ENCODE measurements around the gene LAD1. TPM values are rescaled to one million over a fixed set of nuclear protein-coding genes. Genes with fewer than 3 reads are reported as not detected.

The LAD1 gene
- total RNA-seq, 1 experiment from 2014 or later = 0.34 TPM

DNA sequence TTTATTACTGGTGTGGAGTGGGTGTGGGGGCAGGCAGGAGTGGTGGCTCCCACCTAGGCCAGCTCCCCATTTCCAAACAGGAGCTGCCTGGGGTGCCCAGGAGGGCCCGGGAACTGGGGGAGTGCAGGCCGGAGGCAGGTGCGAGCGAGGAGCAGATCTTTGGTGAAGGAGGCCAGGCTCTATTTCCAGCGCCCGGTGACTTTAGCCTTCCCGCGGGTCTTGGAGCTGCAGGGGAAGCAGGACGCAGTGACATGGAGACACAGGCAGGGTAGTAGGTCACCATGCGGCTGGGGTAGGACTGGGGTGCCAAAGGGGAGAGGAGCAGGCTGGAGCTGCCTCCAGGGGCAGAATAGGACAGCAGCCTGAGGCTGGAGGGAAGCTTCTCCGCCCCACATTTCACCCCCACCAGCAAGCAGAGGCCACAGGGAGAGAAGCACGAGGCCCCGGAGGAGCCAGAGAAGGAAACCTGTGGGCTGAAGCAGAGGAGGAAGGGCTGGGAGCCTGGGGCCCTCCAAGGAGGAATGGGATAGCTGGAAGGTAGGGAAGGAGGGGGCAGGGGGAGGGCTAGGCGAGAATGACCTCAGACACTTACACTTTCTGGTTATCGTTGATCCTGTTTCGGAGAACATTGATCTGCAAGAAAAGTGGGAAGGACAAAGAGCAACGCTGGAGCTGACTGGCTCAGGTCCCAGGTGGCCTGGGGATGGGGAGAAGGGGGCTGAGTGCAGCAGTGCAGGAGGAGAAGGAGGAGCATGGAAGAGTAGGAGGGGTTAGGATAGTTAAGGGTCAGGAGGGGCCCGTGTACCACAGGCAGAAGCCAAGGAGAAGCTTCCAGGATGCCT lies 39.9 kb downstream of the LAD1 start:
- DNase-seq (ENCODE audit: low read depth, low spot score) = no peak
- in situ Hi-C loops (cut with HindIII; ENCODE audit: low pct_unique_long_range_greater_than_20kb, low sequenced_read_pairs) = no loop called here

DNA sequence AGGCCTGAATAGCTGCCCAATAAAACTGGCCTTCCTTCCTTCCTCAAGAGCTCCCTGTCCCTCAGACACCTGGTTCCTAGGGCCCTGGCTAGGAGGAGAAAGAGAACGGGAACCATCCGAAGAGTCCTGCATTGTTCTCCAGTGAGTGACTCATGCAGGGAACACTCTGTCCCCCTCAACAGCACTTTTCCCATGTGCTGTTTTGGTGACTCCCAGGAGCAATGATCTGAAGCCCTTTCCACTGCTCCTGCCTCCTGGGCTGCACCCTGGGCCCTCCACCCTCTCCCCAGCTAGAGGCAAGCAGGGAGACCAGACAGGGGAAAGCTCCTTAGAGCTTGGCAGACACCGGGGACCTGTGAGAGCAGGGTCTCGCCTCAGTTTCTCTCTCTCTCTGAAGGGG lies 40.5 kb downstream of the LAD1 start:
- in situ Hi-C loops (cut with HindIII; ENCODE audit: low pct_unique_long_range_greater_than_20kb, low sequenced_read_pairs) = no loop called here
- no peak for DNase-seq (ENCODE audit: low read depth, low spot score)

DNA sequence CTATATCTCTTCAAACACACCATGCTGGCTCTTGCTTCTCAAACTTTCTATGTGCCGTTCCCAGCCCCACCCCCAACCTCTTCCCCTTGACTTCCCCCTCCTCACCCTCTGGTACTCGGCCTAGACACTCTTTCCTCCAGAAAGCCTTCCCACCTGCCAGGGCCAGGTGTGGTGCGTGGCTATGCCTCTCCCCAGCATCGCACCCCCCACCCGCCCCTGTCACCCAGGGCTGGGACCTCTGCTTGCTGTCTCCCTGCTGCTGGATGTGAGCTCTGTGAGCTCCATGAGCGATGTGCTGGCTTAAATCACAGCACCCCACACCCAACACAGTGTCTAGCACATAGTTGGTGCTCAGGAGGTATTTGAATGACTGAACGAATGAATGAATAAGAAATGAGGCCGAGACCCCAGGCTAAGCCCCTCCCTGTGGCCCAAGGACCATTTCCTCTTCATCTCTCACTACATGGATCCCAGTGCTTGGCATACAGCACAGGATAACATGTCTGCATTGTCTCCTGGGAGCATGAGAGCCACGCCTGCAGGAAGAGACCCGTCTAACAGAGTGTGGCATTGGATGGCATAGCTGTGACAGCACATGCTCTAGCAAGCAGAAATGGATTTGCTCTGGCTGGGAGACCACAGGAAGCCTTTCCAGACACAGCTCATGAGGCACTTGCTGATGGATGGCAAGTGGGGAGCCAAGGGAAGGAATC lies 41.3 kb downstream of the LAD1 start:
- no peak for DNase-seq (ENCODE audit: low read depth, low spot score)
- in situ Hi-C loops (cut with HindIII; ENCODE audit: low pct_unique_long_range_greater_than_20kb, low sequenced_read_pairs) = no loop called here

DNA sequence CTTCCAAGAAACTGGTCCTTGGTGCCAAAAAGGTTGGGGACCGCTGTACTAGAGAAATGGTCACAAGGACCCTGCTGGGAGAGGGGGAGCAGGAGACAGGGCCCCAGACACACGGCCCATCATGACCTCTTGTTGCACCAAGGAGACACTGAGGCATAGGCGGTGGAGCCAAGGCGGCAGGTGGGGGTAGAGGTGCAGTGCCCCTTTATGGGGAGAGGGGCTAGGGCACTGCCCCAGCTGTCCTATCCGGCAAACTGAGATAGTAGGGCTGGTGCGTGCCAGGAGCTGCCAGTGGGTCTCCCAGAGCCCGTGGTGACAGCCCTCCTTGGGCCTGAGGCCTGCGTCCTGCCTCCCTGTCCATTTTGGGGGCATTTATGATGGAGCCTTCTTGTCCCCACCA lies 41.9 kb downstream of the LAD1 start:
- no peak for DNase-seq (ENCODE audit: low read depth, low spot score)
- in situ Hi-C loops (cut with HindIII; ENCODE audit: low pct_unique_long_range_greater_than_20kb, low sequenced_read_pairs) = no loop called here

DNA sequence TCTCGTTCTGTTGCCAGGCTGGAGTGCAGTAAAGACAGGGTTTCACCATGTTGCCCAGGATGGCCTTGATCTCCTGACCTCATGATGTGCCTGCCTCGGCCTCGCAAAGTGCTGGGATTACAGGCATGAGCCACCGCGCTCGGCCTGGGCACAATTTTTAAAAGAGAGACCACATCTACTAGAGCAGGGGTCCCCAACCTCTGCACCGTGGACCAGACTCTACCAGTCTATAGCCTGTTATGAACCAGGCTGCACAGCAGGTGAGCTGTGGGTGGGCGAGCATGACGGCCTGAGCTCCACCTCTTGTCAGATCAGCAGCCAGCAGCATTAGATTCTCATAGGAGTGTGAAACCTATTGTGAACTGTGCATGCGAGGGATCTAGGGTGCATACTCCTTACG lies 42.4 kb downstream of the LAD1 start:
- no peak for DNase-seq (ENCODE audit: low read depth, low spot score)
- in situ Hi-C loops (cut with HindIII; ENCODE audit: low pct_unique_long_range_greater_than_20kb, low sequenced_read_pairs) = no loop called here

DNA sequence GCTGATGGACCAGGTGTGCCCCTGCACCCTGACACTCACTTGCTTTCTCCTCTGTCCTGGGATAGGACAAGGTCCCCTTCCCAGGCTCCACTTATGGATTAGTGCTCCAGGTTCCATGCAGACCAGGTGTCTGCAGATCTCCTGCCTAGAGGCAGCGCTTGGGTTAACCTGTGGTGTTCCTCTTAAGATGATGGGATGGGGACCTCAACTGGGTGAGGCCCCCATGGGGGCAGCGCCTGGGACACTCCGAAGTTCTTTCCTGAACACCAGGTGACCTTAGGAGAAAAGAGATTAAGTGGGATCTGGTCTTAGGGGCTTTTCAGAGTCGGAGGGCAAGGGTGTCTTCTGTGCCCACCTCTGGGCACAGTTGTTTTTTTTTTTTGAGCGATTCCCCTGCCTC lies 42.9 kb downstream of the LAD1 start:
- DNase-seq (ENCODE audit: low read depth, low spot score) = no peak
- in situ Hi-C loops (cut with HindIII; ENCODE audit: low pct_unique_long_range_greater_than_20kb, low sequenced_read_pairs) = no loop called here

DNA sequence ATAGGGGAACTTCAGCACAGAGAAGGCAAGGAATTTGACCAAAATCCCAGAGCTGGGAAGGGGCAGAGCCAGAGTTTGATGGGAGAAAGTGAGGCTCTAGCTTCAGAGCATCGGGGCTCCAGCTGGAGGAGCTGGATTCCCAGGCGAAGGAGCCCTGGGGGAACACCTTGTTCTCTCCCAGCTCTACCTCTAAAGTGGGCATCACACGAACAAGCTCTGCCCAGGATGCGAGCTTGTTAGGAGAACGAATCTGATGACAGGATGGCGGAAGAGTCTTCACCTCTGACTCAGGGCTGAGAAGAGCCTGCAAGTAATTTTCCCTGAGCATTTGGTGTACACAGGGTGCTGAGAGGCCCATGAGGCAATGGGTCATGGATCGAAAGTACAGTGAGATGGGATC lies 43.7 kb downstream of the LAD1 start:
- no peak for DNase-seq (ENCODE audit: low read depth, low spot score)
- in situ Hi-C loops (cut with HindIII; ENCODE audit: low pct_unique_long_range_greater_than_20kb, low sequenced_read_pairs) = no loop called here

DNA sequence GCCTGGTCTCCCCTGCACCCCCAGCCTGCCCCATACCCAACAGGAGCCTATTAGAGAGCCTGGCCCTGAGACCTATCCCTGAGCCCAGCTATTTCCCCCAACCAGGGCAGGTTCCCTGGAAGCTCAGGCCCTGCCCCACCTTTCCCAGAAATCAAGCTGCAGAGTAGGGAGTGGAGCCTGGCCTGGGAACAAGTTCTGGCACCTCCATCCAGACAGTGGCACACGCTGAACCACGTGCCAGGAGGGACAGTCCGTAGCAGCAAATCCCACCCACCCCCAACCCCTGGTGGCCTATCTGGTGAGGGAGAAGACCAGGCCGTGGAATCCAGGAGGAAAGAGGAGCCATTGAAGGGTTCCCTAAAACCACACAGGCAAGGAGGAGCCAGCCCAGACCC lies 44.2 kb downstream of the LAD1 start:
- in situ Hi-C loops (cut with HindIII; ENCODE audit: low pct_unique_long_range_greater_than_20kb, low sequenced_read_pairs) = no loop called here
- DNase-seq (ENCODE audit: low read depth, low spot score) = no peak

DNA sequence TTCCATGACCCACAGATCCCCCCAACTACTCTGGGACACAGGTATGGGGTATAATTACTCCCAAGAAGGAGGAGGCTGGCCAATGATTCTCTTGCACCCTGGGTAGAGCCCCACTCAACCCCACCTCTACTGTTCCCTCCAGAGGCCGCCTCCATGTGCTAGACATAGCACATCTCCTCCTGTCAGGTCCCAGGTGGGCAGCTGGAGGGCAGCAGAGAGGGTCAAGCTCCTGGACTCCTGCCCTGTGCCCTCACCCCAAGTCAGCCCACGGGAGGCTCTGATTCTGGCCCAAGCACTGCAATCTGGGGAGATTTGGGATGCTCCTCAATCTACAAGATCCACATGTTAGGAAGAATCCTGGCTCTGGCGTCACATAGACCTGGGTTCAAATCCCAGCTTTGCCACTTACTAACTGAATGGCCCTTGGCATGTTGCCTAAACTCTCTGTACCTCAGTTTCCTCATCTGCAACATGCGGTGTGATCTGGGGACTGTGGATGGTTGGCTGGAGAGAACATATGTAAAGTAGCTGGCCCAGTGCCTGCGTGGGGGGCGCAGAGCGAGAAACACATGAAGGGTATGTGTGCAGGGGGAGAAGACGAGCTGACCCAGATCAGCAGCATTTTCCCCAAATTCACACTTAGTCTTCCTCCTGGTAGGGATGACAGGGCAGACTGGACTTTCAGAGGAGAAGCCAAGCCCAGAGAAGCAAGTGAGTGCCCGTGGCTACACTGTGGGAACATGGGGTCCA lies 44.8 kb downstream of the LAD1 start:
- in situ Hi-C loops (cut with HindIII; ENCODE audit: low pct_unique_long_range_greater_than_20kb, low sequenced_read_pairs) = no loop called here

DNA sequence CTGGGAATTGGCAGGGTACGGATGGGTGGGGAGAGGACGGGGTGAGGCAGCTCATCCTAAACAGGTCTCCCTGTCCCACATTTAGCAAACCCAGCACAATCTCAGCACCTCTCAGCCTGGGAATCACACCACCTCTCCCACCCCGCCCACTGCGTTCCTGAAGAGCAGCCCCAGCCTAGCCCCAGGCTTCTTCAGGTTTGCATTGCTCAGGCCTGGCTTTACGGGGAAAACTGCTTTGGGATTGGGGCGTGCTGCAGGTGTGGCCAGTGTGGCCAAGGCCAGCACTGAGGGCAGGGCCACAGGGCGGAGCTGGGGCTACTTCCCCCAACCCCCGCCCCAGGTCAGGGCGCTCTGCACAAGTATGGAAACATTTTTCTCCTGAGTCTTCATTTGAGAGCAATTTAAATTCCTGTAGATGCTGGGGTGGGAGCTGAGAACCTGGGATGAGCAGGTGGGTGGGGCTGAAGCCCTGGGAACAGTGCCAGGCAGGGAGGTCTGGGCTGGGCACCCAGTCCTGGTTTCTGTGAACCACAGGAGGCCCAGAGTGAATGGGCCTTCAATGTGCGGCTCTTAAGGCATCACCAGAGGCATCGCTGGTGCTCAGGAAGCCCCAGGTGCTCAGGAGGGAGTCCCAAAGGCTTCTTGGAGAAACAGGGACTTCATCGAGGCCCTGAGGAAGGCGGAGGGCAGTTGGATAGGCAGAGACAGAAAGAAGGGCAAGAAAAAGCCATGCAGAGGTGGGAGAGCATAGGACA lies 45.8 kb downstream of the LAD1 start:
- in situ Hi-C loops (cut with HindIII; ENCODE audit: low pct_unique_long_range_greater_than_20kb, low sequenced_read_pairs) = no loop called here
- no peak for DNase-seq (ENCODE audit: low read depth, low spot score)

More for the DNA sequence above, 44.8 kb downstream of the LAD1 start:
- DNase-seq (ENCODE audit: low read depth, low spot score) = no peak

DNA sequence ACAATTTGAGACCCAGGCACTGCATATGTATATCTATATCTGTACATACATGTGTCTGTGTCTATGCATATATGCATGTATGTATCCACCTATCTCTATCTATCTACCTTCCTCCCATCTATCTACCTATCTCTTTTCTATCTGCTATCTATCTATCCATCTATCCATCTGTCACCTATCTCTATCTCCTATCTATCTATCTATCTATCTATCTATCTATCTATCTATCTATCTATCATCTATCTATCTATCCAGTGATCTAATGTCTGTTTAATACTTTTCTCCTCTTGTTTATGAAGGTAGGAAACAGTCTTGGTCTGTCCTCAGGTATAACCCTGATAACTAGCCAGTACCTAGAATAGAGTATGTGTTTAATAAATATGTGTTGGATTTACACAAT lies 47.5 kb downstream of the LAD1 start:
- in situ Hi-C loops (cut with HindIII; ENCODE audit: low pct_unique_long_range_greater_than_20kb, low sequenced_read_pairs) = no loop called here
- DNase-seq (ENCODE audit: low read depth, low spot score) = no peak

DNA sequence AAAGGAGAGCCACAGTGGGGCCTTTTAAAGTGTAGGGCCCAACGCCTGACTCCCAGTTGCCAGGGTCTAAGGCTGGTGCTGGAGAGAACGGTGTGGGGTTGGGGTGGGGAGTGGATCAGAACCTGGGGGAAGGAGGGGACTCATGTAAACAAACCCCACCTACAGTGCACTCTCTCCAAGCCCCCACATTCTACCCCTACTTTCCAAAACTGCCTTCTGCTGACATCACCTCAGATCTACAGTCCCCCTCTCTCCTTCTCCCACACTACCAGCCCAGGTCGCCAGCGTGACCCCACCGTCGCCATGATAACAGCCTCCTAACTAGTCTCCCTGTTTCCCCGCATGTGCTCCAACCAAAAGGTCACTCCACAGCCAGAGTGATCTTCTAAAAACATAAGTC lies 48.2 kb downstream of the LAD1 start:
- in situ Hi-C loops (cut with HindIII; ENCODE audit: low pct_unique_long_range_greater_than_20kb, low sequenced_read_pairs) = no loop called here
- no peak for DNase-seq (ENCODE audit: low read depth, low spot score)

DNA sequence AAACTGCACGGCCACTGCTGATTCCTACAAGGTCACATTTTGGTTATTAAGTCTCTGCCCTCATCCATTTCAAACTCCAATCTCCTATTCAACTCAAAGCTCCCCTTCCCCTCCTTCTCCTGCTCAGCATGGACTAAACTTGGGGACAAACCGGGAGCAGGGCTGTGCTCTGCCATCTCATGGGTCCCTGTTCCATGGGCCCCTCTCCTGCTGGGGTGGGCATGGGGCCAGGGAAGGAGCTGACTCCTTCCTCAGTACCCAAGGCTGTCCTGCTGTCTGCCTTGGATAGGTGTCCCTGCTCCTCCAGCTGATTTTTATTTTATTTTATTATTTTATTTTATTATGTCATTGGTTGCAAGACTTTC lies 48.8 kb downstream of the LAD1 start:
- DNase-seq (ENCODE audit: low read depth, low spot score) = no peak
- in situ Hi-C loops (cut with HindIII; ENCODE audit: low pct_unique_long_range_greater_than_20kb, low sequenced_read_pairs) = no loop called here

DNA sequence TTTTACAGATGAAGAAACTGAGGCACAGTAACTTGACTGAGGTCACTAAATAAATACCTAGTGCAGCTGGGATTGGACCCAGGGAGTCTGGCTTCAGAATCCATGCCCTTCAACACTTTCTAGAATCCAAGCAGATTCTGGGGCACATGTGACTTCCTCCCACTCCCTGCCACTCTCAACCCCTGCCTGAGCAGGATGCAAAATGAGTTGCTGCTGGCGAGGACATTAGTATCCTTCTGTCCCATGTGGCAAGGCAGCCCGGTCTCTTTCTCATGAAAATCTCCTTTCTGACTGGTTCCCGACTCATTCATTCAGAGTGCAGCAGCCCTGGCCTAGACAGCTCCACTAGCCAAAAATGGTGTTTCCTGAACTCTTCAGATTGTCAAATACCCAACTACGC lies 50.0 kb downstream of the LAD1 start:
- no peak for DNase-seq (ENCODE audit: low read depth, low spot score)
- in situ Hi-C loops (cut with HindIII; ENCODE audit: low pct_unique_long_range_greater_than_20kb, low sequenced_read_pairs) = no loop called here

DNA sequence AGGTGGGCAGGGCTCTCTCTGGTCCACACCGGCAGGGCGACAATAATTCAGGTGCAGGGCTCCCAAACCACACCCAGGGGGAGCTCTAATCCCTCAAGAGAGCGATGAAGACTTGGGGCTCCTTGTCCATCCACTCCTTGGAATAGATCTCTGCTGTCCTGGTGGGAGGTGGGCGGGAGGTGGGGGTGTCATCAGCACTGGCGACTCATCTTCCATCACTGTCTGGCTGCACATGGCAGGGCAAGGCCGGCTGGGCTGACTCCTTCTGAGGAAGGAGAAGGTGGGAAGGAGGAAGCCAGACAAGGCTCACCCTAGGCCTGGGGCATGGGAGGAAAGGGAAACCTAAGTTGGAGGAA lies 50.9 kb downstream of the LAD1 start:
- DNase-seq (ENCODE audit: low read depth, low spot score) = peak; percentile 64
- in situ Hi-C loops (cut with HindIII; ENCODE audit: low pct_unique_long_range_greater_than_20kb, low sequenced_read_pairs) = no loop called here

DNA sequence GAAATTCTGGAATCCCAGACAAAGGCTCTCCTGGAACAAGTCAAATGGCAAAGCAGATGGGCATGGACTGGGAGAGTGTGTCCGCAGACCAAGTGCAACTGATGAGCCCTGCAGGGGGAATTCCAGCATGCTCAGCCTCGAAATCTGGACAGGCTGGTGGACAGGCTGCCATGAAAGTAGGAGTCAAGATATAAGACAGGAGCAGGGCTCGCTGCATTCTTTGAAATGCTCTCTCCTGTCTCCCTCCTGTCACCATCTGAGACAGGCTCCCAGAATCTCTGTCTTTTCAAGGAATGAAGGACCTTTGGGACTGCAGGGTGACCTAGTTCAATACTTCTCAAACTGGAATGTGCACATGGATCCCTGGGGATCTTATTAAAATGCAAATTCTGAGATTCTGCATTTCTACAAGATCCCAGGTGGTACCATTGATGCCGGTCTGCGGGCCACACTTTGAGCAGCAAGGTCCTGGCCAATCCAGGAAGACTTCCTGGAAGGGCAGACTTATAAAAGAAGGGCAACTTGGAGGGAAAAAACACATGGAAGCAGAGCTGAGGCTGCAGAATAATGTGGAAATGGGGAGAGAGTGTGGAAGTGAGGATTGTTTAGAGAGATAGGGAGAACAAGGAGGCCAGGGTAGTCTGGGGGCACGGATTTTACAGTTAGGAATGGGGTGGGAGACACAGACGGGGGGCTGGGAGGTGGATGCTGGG lies 51.5 kb downstream of the LAD1 start:
- DNase-seq (ENCODE audit: low read depth, low spot score) = no peak
- in situ Hi-C loops (cut with HindIII; ENCODE audit: low pct_unique_long_range_greater_than_20kb, low sequenced_read_pairs) = no loop called here

DNA sequence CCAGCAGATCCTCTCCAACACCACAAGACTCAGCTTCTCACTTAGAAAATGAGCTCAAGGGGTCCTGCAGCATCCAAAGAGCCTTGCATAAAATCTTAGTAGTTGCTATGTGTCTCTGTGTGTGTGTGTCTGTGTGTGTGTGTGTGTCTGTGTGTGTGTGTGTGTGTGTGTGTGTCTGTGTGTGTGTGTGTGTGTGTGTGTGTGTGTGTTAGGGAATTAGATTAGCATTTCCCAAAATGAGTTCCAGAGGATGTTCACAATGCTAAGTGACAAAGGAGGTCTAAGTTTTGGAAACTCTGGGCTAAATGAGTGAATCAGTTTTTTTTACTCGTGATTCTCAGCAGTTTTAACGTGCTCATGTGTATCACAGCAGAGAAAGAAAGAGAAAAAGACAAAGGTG lies 52.1 kb downstream of the LAD1 start:
- no peak for DNase-seq (ENCODE audit: low read depth, low spot score)
- in situ Hi-C loops (cut with HindIII; ENCODE audit: low pct_unique_long_range_greater_than_20kb, low sequenced_read_pairs) = no loop called here
